Spinal cord (tissue), 10 donors: ENCODE results near the gene SEMA4G. TPM values are rescaled to one million over a fixed set of nuclear protein-coding genes. Genes with fewer than 3 reads are reported as not detected.

Source experiments
- DNase-seq, 6 donors: peaks; one replicate each; pipeline versions ENCODE4 v3.0.0 to v3.0.0-alpha.2; 2013 to 2015; ENCODE audit warnings: low spot score in 6 of 6, low read depth in 4 of 6
- H3K27ac ChIP-seq: one replicate; pipeline ENCODE4 v1.5.1; 2013; ENCODE audit warnings: low read depth, low read length, control low read depth
- H3K27me3 ChIP-seq: one replicate; pipeline ENCODE4 v1.6.1; 2013; ENCODE audit warnings: low read length; ENCODE audit not compliant: control insufficient read depth, insufficient read depth
- H3K36me3 ChIP-seq: one replicate; pipeline ENCODE4 v1.6.1; 2013; ENCODE audit warnings: low read length; ENCODE audit not compliant: control insufficient read depth, insufficient read depth
- H3K4me1 ChIP-seq: one replicate; pipeline ENCODE4 v1.6.1; 2013; ENCODE audit warnings: low read length; ENCODE audit not compliant: control insufficient read depth, insufficient read depth
- H3K4me3 ChIP-seq: one replicate; pipeline ENCODE4 v1.5.1; 2013; ENCODE audit warnings: low read depth, low read length, control low read depth
- H3K9me3 ChIP-seq: one replicate; pipeline ENCODE4 v1.6.1; 2013; ENCODE audit warnings: low read length; ENCODE audit not compliant: control insufficient read depth, insufficient read depth
- WGBS: methylation state at CpG from one replicate; pipeline ENCODE4 v1.1.5; 2013; ENCODE audit warnings: missing lambda C conversion rate; ENCODE audit not compliant: insufficient coverage; 5-methylcytosine and 5-hydroxymethylcytosine counted together
- polyA plus RNA-seq, 2 donors: library from polyadenylated mRNA; unstranded; fragments of 120-200 nt; gene quantifications; one replicate each; pipeline ENCODE4 v1.2.1, GENCODE V29; 2013; ENCODE audit not compliant: insufficient read length in 2 of 2
- total RNA-seq, 2 donors: library from RNA; depleted of rRNA in 1 of 2; stranded (reverse); fragments of 120-200 nt in 1 of 2; fragments of >200 nt in 1 of 2; gene quantifications; one replicate each; pipeline versions ENCODE4 v1.2.3 to v1.2.4, GENCODE V29; 2013 to 2014
- donor health status: healthy.

The SEMA4G gene
- total and polyA plus RNA-seq, 4 donors = 8.6 to 72.6 (median 38.4) TPM

- Histone ChIP-seq H3K9me3 (no peaks in the 10 kb centered on the region), H3K4me1 (peaks cover 30% of the 10 kb centered on the region), H3K27me3 (no peaks in the 10 kb centered on the region), H3K4me3 (no peak overlapping the region), H3K36me3 (peaks cover 69% of the 10 kb centered on the region), H3K27ac (no peak overlapping the region)
- WGBS = 100% methylated on average over 1 of the region's 5 CpGs
- DNase-seq = no peak
Measured at GRCh38 chr10:100985336-100985735, 16.0 kb downstream of the SEMA4G start.

GRCh38 chr10:100986623-100986951 lies 17.3 kb downstream of the SEMA4G start:
- no peak for DNase-seq
- no peaks in the 10 kb centered on the region for H3K9me3 ChIP-seq
- peaks cover 30% of the 10 kb centered on the region for H3K4me1 ChIP-seq
- H3K27ac ChIP-seq = no peak overlapping the region
- H3K27me3 ChIP-seq = no peaks in the 10 kb centered on the region
- peak overlapping the region; percentile 87 for H3K4me3 ChIP-seq
- WGBS = 14% methylated on average over 17 of the region's 17 CpGs
- peaks cover 72% of the 10 kb centered on the region for H3K36me3 ChIP-seq

GRCh38 chr10:100986952-100987684 lies 17.8 kb downstream of the SEMA4G start, which contains the start of the genes MRPL43 and TWNK:
Gene MRPL43, minus strand, starts transcription at chr10:100987497. Its CDS starts 54 bp downstream, at chr10:100987443.
Gene TWNK, plus strand, starts transcription at chr10:100987543. Its CDS starts 668 bp downstream, at chr10:100988211.
- peak within 1 kb of the TSS; percentile 87 for H3K4me3 ChIP-seq
- H3K27ac ChIP-seq = peak within 1 kb of the TSS; percentile 60
- no peaks in the 10 kb centered on the region for H3K9me3 ChIP-seq
- no peaks in the 10 kb centered on the region for H3K27me3 ChIP-seq
- peaks cover 30% of the 10 kb centered on the region for H3K4me1 ChIP-seq
- DNase-seq = peak in 3 of 6 donors; percentile 78 to 95 (median 95)
- under 1% methylated on average over 75 of the region's 75 CpGs for WGBS
- H3K36me3 ChIP-seq = peaks cover 67% of the 10 kb centered on the region

GRCh38 chr10:100987685-100988049 lies 18.4 kb downstream of the SEMA4G start:
- H3K4me3 ChIP-seq = peak overlapping the region; percentile 87
- H3K27me3 ChIP-seq = no peaks in the 10 kb centered on the region
- H3K4me1 ChIP-seq = peaks cover 30% of the 10 kb centered on the region
- H3K27ac ChIP-seq = no peak overlapping the region
- peaks cover 65% of the 10 kb centered on the region for H3K36me3 ChIP-seq
- 2% methylated on average over 15 of the region's 15 CpGs for WGBS
- H3K9me3 ChIP-seq = no peaks in the 10 kb centered on the region
- DNase-seq = no peak

- H3K27ac ChIP-seq = no peak overlapping the region
- WGBS = 70% methylated on average over 10 of the region's 10 CpGs
- no peaks in the 10 kb centered on the region for H3K27me3 ChIP-seq
- H3K4me1 ChIP-seq = peaks cover 30% of the 10 kb centered on the region
- H3K9me3 ChIP-seq = no peaks in the 10 kb centered on the region
- DNase-seq = no peak
- peak overlapping the region; percentile 87 for H3K4me3 ChIP-seq
- H3K36me3 ChIP-seq = peaks cover 66% of the 10 kb centered on the region
Measured at GRCh38 chr10:100988166-100988565, 18.9 kb downstream of the SEMA4G start.

GRCh38 chr10:100989088-100989487 lies 19.8 kb downstream of the SEMA4G start:
- Histone ChIP-seq H3K4me1 (peaks cover 32% of the 10 kb centered on the region), H3K4me3 (no peak overlapping the region), H3K36me3 (peaks cover 65% of the 10 kb centered on the region), H3K9me3 (no peaks in the 10 kb centered on the region), H3K27ac (no peak overlapping the region), H3K27me3 (no peaks in the 10 kb centered on the region)
- DNase-seq = no peak
- WGBS = over 99% methylated on average over 21 of the region's 21 CpGs

- WGBS = 51% methylated on average over 9 of the region's 10 CpGs
- peaks cover 36% of the 10 kb centered on the region for H3K4me1 ChIP-seq
- H3K36me3 ChIP-seq = peaks cover 37% of the 10 kb centered on the region
- no peak overlapping the region for H3K4me3 ChIP-seq
- H3K27me3 ChIP-seq = peaks cover 7% of the 10 kb centered on the region
- H3K27ac ChIP-seq = no peak overlapping the region
- no peaks in the 10 kb centered on the region for H3K9me3 ChIP-seq
- DNase-seq = peak in 2 of 6 donors; percentile 84 to 85
Measured at GRCh38 chr10:100993986-100994708, 24.8 kb downstream of the SEMA4G start.

GRCh38 chr10:100995181-100995580 lies 25.9 kb downstream of the SEMA4G start:
- Histone ChIP-seq H3K4me3 (no peak overlapping the region), H3K9me3 (no peaks in the 10 kb centered on the region), H3K27me3 (peaks cover 7% of the 10 kb centered on the region), H3K4me1 (peaks cover 40% of the 10 kb centered on the region), H3K36me3 (peaks cover 31% of the 10 kb centered on the region), H3K27ac (no peak overlapping the region)
- no peak for DNase-seq
- WGBS = 90% methylated on average over 3 of the region's 6 CpGs

- Histone ChIP-seq H3K36me3 (peaks cover 20% of the 10 kb centered on the region), H3K9me3 (no peaks in the 10 kb centered on the region), H3K27me3 (peaks cover 7% of the 10 kb centered on the region), H3K4me3 (peak overlapping the region; percentile 67), H3K4me1 (peaks cover 55% of the 10 kb centered on the region), H3K27ac (peak overlapping the region; percentile 97)
- no peak for DNase-seq
- WGBS = 3% methylated on average over 42 of the region's 46 CpGs
Measured at GRCh38 chr10:100996678-100997359, 27.5 kb downstream of the SEMA4G start.
